Measurements from ENCODE around the gene ESX1. TPM values are rescaled to one million over a fixed set of nuclear protein-coding genes. Genes with fewer than 3 reads are reported as not detected.

ESX1 gene
- not detected in 2 replicates for polyA plus RNA-seq (2011; rRNA removed)
- polyA minus RNA-seq (2011; rRNA and poly(A)+ RNA removed) = not detected in 2 replicates

DNA sequence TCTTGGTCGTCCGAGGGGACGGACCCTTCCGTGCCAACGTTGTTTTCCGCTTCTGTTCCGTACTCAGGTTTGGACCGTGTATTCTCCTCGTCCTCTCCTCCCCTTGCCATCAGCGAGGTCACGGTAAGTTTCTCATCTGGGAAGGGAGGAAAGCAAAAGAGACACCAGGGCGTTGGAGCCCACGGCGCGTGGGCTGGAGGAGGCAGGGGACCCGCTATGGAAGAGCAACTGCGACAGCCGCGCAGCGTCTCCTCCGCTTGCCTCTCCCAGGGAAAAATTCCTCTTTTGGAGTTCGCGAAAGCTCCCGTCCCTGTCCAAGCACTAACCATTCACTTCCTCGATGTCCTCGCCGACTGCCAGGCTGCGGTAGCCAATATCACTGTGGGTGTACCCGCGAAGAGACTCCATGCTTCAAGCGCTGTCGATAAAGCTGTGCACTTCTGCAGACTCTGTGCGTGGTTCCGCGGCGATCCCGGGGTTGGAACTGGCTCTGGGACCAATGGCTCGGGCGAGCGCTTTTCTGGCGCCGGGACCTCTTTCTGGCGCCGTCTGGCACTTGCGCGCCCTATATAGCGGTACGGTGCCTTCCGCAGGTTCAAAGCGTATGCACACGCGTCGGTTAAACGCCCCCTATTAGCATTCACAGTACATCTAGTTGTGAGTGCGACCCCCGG, at the start of gene ESX1:
ESX1 (minus strand) TSS at position 492 of the 674 bp plus-strand sequence; CDS start at position 408, 84 bp downstream.
- CTCF ChIA-PET = no interaction called here

DNA sequence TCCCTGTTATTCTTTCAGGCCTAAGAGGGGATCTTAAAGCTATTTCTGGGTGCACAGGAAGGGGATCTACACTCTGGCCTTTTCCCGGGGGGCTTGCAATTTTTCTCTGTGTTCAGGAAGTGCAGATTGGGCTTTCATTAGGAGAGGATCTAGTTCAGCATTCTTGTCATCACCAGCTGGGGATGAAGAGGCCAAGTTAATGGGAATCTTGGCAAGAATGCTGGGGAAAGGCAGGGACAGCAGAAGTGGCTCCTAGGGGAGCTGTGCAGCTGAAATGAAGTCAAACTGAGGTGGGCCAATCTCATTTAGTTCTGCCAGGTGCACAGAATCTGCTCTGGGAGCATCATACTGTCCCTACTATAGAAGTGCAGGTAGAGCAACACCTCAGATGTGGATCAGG, 40.9 kb upstream of the ESX1 start:
- POLR2A ChIA-PET = no interaction called here
- CTCF ChIA-PET = interaction anchor here (1.2 kb wide), 1 partner anchor 100 kb away, joined by 3 read pairs; no protein-coding TSS in a partner anchor
- no peak for DNase-seq (ENCODE audit: low read depth, low spot score)
- Histone ChIP-seq H3K27me3 (ENCODE audit: control insufficient read depth, insufficient read depth, low read length) (no peaks in the 10 kb centered on the region), H3K9me3 (ENCODE audit: control insufficient read depth, insufficient read depth, low read length) (no peaks in the 10 kb centered on the region), H3K4me3 (ENCODE audit: low read depth, low read length) (no peak overlapping the region), H3K27ac (ENCODE audit: low read depth, low read length) (no peak overlapping the region)
- no peak for TF ChIP-seq CTCF (IDR thresholded peaks at IDR 0.05; ENCODE audit: low read depth, low read length)

More for the DNA sequence above, at the start of gene ESX1:
- no peak for DNase-seq (ENCODE audit: low read depth, low spot score)
- Histone ChIP-seq H3K27ac (ENCODE audit: low read depth, low read length) (no peak within 1 kb of the TSS), H3K27me3 (ENCODE audit: control insufficient read depth, insufficient read depth, low read length) (peaks cover 41% of the 10 kb centered on the region), H3K4me3 (ENCODE audit: low read depth, low read length) (no peak within 1 kb of the TSS), H3K9me3 (ENCODE audit: control insufficient read depth, insufficient read depth, low read length) (no peaks in the 10 kb centered on the region)
- POLR2A ChIA-PET = no interaction called here
- no peak for TF ChIP-seq CTCF (IDR thresholded peaks at IDR 0.05; ENCODE audit: low read depth, low read length)

- CTCF ChIA-PET = no interaction called here
Measured at GRCh38 chrX:104288961-104289360, 34.2 kb upstream of the ESX1 start.

GRCh38 chrX:104288269-104288668, 33.5 kb upstream of the ESX1 start:
- Histone ChIP-seq H3K27ac (ENCODE audit: low read depth, low read length) (no peak overlapping the region), H3K9me3 (ENCODE audit: control insufficient read depth, insufficient read depth, low read length) (no peaks in the 10 kb centered on the region), H3K27me3 (ENCODE audit: control insufficient read depth, insufficient read depth, low read length) (no peaks in the 10 kb centered on the region), H3K4me3 (ENCODE audit: low read depth, low read length) (no peak overlapping the region)
- TF ChIP-seq CTCF (IDR thresholded peaks at IDR 0.05; ENCODE audit: low read depth, low read length) = no peak
- DNase-seq (ENCODE audit: low read depth, low spot score) = no peak
- CTCF ChIA-PET = no interaction called here
- POLR2A ChIA-PET = no interaction called here

More at GRCh38 chrX:104288961-104289360, 34.2 kb upstream of the ESX1 start:
- H3K9me3 ChIP-seq (ENCODE audit: control insufficient read depth, insufficient read depth, low read length) = no peaks in the 10 kb centered on the region
- H3K27ac ChIP-seq (ENCODE audit: low read depth, low read length) = no peak overlapping the region
- POLR2A ChIA-PET = no interaction called here
- no peak for DNase-seq (ENCODE audit: low read depth, low spot score)
- H3K27me3 ChIP-seq (ENCODE audit: control insufficient read depth, insufficient read depth, low read length) = no peaks in the 10 kb centered on the region
- H3K4me3 ChIP-seq (ENCODE audit: low read depth, low read length) = no peak overlapping the region
- TF ChIP-seq CTCF (IDR thresholded peaks at IDR 0.05; ENCODE audit: low read depth, low read length) = no peak

GRCh38 chrX:104285201-104285600, 30.5 kb upstream of the ESX1 start:
- no peak for TF ChIP-seq CTCF (IDR thresholded peaks at IDR 0.05; ENCODE audit: low read depth, low read length)
- Histone ChIP-seq H3K4me3 (ENCODE audit: low read depth, low read length) (no peak overlapping the region), H3K27ac (ENCODE audit: low read depth, low read length) (no peak overlapping the region), H3K27me3 (ENCODE audit: control insufficient read depth, insufficient read depth, low read length) (no peaks in the 10 kb centered on the region), H3K9me3 (ENCODE audit: control insufficient read depth, insufficient read depth, low read length) (no peaks in the 10 kb centered on the region)
- ChIA-PET CTCF (interaction anchor here (1.4 kb wide), 1 partner anchor 15 kb away, joined by 4 read pairs; no protein-coding TSS in a partner anchor), POLR2A (no interaction called here)
- DNase-seq (ENCODE audit: low read depth, low spot score) = no peak
